Measurements from ENCODE around the gene OR13J1.

OR13J1 gene

DNA sequence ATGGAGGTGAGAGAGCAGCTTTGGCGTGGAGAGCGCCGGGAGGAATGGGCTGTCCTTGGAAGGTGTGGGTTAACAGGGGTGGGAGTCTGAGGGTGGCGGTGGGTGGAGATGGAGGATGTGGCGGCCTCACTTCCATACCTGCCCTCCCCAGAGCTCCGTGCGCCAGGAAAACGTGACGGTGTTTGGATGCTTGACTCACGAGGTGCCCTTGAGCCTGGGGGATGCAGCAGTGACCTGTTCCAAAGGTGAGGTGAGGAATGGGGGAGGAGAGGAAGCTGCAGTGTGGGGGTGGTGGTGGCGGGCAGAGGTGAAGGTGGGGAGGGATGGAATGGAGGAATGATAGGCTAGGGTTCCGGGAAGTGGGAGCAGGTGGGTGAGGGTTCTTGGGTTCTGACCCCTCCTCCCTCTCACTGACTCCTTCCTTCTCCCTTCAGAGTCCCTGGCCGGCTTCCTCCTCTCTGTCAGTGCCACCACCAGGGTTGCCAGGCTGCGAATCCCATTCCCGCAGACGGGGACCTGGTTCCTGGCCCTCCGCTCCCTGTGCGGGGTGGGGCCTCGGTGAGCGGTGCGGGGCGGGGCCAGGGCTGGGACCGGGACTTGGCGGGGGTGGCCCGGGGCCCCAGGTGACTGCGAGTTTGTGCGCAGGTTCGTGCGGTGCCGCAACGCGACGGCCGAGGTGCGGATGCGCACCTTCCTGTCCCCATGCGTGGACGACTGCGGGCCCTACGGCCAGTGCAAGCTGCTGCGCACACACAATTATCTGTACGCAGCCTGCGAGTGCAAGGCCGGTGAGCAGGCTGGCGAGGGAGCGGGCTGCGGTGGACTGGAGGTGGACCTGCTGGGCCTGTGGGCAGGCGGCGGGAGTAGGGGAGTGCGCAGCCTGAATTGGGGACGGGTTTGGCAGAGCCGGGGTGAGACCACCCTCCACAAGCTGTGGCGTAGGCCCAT is 24.1 kb downstream of the OR13J1 start:
- H3K4me3 ChIP-seq (ENCODE audit: low read depth, low read length), result no peak overlapping the region
- no peaks in the 10 kb centered on the region; the same call in 1 of the 2 replicates for H3K4me1 ChIP-seq
- H3K36me3 ChIP-seq, result no peaks in the 10 kb centered on the region
- TF ChIP-seq, protein P1, sequence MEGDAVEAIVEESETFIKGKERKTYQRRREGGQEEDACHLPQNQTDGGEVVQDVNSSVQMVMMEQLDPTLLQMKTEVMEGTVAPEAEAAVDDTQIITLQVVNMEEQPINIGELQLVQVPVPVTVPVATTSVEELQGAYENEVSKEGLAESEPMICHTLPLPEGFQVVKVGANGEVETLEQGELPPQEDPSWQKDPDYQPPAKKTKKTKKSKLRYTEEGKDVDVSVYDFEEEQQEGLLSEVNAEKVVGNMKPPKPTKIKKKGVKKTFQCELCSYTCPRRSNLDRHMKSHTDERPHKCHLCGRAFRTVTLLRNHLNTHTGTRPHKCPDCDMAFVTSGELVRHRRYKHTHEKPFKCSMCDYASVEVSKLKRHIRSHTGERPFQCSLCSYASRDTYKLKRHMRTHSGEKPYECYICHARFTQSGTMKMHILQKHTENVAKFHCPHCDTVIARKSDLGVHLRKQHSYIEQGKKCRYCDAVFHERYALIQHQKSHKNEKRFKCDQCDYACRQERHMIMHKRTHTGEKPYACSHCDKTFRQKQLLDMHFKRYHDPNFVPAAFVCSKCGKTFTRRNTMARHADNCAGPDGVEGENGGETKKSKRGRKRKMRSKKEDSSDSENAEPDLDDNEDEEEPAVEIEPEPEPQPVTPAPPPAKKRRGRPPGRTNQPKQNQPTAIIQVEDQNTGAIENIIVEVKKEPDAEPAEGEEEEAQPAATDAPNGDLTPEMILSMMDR (IDR thresholded peaks at IDR 0.05; ENCODE audit: low read depth, low read length), result no peak
- DNase-seq, result no peak
- H3K27me3 ChIP-seq, result no peaks in the 10 kb centered on the region
- H3K9me3 ChIP-seq, result no peaks in the 10 kb centered on the region

DNA sequence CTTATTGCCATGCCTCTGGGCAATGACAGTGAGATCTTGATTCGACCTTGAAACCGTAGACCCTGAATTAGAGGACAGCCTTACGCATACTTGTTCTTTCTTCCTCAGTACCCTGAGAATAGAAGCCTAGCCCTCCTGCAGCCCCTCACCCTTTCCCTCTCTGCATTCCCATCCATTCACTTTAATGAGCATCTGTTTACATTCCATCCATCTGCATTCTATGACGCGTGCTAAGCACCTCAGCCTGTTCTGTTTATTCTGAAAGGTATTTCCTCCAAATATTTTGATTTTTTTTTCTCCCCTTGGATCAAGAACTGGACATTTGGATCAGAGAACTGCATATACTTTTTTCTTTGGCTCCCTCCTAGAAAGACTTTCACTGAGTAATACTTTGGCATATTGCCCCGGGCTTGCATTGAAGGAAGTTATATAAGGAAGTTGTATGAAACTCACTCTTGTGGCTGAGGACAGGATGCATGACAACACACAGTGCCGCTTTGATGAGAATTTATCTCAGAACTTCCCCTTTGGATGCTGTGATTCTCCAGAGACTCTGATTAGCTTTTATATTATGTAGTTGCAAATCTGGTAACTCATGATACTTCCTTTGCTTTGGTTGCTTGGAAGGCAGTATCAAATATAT is 25.5 kb downstream of the OR13J1 start:
- DNase-seq, result no peak
- Histone ChIP-seq H3K9me3 (no peaks in the 10 kb centered on the region), H3K4me1 (no peaks in the 10 kb centered on the region; the same call in 1 of the 2 replicates), H3K4me3 (ENCODE audit: low read depth, low read length) (no peak overlapping the region), H3K36me3 (no peaks in the 10 kb centered on the region), H3K27me3 (no peaks in the 10 kb centered on the region)
- TF ChIP-seq, protein P1 (IDR thresholded peaks at IDR 0.05; ENCODE audit: low read depth, low read length), result no peak

DNA sequence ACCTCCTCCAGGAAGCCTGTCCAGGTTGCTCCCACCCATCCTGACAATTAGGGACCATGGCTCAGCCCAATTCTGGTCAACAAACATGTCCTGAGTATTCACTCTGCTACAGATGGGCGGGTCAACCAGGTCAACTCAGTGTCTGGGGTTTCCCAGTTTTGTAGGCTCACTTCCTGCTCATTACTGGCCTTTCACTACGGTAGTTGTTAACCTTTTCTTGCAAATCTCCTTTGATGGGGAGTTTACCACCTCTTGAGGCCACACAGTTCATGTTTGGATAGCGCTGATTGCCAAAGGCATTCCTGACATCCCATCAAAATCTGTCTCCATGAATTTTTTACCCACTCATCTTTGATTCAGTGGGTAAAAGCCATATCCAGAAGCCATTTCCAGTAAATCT is 27.4 kb downstream of the OR13J1 start:
- H3K4me3 ChIP-seq (ENCODE audit: low read depth, low read length), result no peak overlapping the region
- no peaks in the 10 kb centered on the region for H3K9me3 ChIP-seq
- no peaks in the 10 kb centered on the region for H3K36me3 ChIP-seq
- no peak for DNase-seq
- no peaks in the 10 kb centered on the region for H3K4me1 ChIP-seq
- TF ChIP-seq, protein P1 (IDR thresholded peaks at IDR 0.05; ENCODE audit: low read depth, low read length), result no peak
- H3K27me3 ChIP-seq, result no peaks in the 10 kb centered on the region

GRCh38 chr9:35842020-35842745 is 28.0 kb downstream of the OR13J1 start:
- H3K36me3 ChIP-seq, result no peaks in the 10 kb centered on the region
- H3K4me3 ChIP-seq (ENCODE audit: low read depth, low read length), result no peak overlapping the region
- no peaks in the 10 kb centered on the region for H3K4me1 ChIP-seq
- no peaks in the 10 kb centered on the region for H3K27me3 ChIP-seq
- H3K9me3 ChIP-seq, result no peaks in the 10 kb centered on the region
- no peak for DNase-seq
- TF ChIP-seq, protein P1 (IDR thresholded peaks at IDR 0.05; ENCODE audit: low read depth, low read length), result no peak

GRCh38 chr9:35841645-35841900 is 28.6 kb downstream of the OR13J1 start:
- H3K4me3 ChIP-seq (ENCODE audit: low read depth, low read length), result no peak overlapping the region
- H3K27me3 ChIP-seq, result no peaks in the 10 kb centered on the region
- H3K36me3 ChIP-seq, result no peaks in the 10 kb centered on the region
- DNase-seq, result no peak
- no peaks in the 10 kb centered on the region for H3K4me1 ChIP-seq
- TF ChIP-seq, protein P1 (IDR thresholded peaks at IDR 0.05; ENCODE audit: low read depth, low read length), result no peak
- no peaks in the 10 kb centered on the region for H3K9me3 ChIP-seq
